ENCODE results near the gene ZNF189.

ZNF189 gene

DNA sequence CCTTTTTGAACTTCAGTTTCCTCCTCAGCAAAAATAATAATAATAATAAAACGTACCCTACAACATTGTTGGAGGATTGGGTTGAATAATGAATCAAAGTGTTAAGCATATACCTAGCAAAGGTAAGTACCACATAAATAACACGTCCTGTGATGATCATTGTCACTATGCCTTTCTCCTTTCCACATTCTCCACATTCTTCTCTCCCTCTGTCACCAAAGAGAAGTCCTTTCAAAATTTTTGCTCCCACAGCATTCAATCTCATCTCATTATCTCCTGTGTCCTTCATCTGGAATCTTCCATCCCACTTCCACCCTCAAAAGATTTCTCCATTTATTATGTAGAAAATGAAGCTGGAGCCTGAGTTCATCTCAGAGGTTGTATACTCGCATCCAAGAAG is 44.1 kb downstream of the ZNF189 start:
- Histone ChIP-seq H3K9me2 (replicated peaks; ENCODE audit: low read depth, low read length) (no peaks in the 10 kb centered on the region), H3K4me2 (ENCODE audit: low read depth, low read length, poor library complexity, severe bottlenecking) (no peak overlapping the region), H3K79me2 (ENCODE audit: insufficient read depth, low read length) (no peaks in the 10 kb centered on the region), H3K9ac (ENCODE audit: low read depth, low read length, poor library complexity, severe bottlenecking) (no peak overlapping the region), H3K4me1 (ENCODE audit: insufficient read depth, low read length, poor library complexity, severe bottlenecking) (no peaks in the 10 kb centered on the region), H3K4me3 (ENCODE audit: low read length, poor library complexity, severe bottlenecking) (no peak overlapping the region), H2AFZ (ENCODE audit: low read length) (no peak overlapping the region), H3K9me3 (ENCODE audit: insufficient read depth, low read depth, low read length) (no peaks in the 10 kb centered on the region), H3K36me3 (ENCODE audit: insufficient read depth, low read length) (no peaks in the 10 kb centered on the region), H3K27me3 (ENCODE audit: insufficient read depth, low read length, poor library complexity, severe bottlenecking) (no peaks in the 10 kb centered on the region), H3F3A (ENCODE audit: low read depth) (no peaks in the 10 kb centered on the region), H4K20me1 (ENCODE audit: insufficient read depth, low read length, poor library complexity, severe bottlenecking) (no peaks in the 10 kb centered on the region)
- TF ChIP-seq CTCF (conservative IDR thresholded peaks at IDR 0.05; ENCODE audit: low read length): no peak
- no peak for TF ChIP-seq EZH2phosphoT487 (IDR thresholded peaks at IDR 0.05; ENCODE audit: borderline replicate concordance)

DNA sequence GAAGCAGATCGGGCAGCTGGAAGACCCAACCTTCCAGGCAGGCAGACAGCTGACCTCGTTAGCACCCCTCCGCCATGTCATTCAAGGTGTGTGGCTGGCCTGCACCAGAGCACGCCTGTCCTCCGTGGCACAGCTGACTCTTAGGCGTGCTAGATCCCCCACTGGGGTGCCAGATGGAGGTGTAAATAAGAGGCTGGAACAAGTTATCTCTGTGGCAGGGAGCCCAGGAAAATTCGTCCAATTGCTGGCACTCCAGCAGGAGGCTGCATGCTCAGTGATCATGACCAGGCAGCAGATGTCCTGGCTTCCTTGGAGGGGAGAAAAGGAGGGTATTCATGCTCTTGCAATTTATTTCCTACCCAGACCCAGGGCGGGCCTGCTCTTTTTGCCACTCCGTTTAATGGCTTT is 44.7 kb downstream of the ZNF189 start:
- no peaks in the 10 kb centered on the region for H4K20me1 ChIP-seq (ENCODE audit: insufficient read depth, low read length, poor library complexity, severe bottlenecking)
- H3K4me3 ChIP-seq (ENCODE audit: low read length, poor library complexity, severe bottlenecking): no peak overlapping the region
- no peaks in the 10 kb centered on the region for H3K9me3 ChIP-seq (ENCODE audit: insufficient read depth, low read depth, low read length)
- H3F3A ChIP-seq (ENCODE audit: low read depth): no peaks in the 10 kb centered on the region
- no peaks in the 10 kb centered on the region for H3K4me1 ChIP-seq (ENCODE audit: insufficient read depth, low read length, poor library complexity, severe bottlenecking)
- no peaks in the 10 kb centered on the region for H3K9me2 ChIP-seq (replicated peaks; ENCODE audit: low read depth, low read length)
- no peak overlapping the region for H3K4me2 ChIP-seq (ENCODE audit: low read depth, low read length, poor library complexity, severe bottlenecking)
- H3K36me3 ChIP-seq (ENCODE audit: insufficient read depth, low read length): no peaks in the 10 kb centered on the region
- no peaks in the 10 kb centered on the region for H3K27me3 ChIP-seq (ENCODE audit: insufficient read depth, low read length, poor library complexity, severe bottlenecking)
- H3K9ac ChIP-seq (ENCODE audit: low read depth, low read length, poor library complexity, severe bottlenecking): no peak overlapping the region
- H3K79me2 ChIP-seq (ENCODE audit: insufficient read depth, low read length): no peaks in the 10 kb centered on the region
- no peak overlapping the region for H2AFZ ChIP-seq (ENCODE audit: low read length)
- TF ChIP-seq CTCF (conservative IDR thresholded peaks at IDR 0.05; ENCODE audit: low read length) (no peak), EZH2phosphoT487 (IDR thresholded peaks at IDR 0.05; ENCODE audit: borderline replicate concordance) (no peak)

DNA sequence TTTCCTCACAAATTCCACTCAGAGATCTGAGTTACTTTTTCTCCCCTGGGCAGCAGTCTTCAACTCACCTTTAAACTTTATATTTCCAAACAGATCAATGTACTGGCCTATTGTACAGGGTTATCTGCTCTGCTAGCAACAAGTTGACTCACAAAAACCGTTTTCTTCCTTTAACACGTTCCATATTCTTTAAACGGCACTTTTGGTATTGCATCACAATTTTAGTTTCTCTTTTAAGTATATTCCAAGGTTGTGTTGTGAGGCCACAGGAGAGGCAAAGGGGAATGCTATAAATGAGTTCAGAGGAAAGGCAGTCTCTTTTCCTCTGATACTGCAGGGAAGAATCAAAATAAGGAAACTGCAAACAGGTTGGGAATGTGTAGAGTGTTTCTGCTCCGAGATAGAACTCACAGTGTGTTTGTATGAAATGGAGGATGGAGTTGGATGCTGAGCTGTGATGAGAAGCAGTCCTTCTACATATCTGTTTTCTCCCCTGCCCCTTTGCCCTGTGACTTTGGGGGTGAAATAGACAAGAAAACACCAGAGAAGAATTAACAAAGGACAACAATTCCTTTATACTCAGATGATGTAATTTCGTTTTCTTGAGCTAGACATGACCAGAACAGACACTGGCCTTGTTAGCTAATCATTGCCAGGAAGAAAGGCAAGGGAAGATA is 46.8 kb downstream of the ZNF189 start:
- TF ChIP-seq CTCF (conservative IDR thresholded peaks at IDR 0.05; ENCODE audit: low read length) (no peak), EZH2phosphoT487 (IDR thresholded peaks at IDR 0.05; ENCODE audit: borderline replicate concordance) (no peak)
- no peak overlapping the region for H3K9ac ChIP-seq (ENCODE audit: low read depth, low read length, poor library complexity, severe bottlenecking)
- H3K9me2 ChIP-seq (replicated peaks; ENCODE audit: low read depth, low read length): no peaks in the 10 kb centered on the region
- H3K27me3 ChIP-seq (ENCODE audit: insufficient read depth, low read length, poor library complexity, severe bottlenecking): no peaks in the 10 kb centered on the region
- no peaks in the 10 kb centered on the region for H3F3A ChIP-seq (ENCODE audit: low read depth)
- H2AFZ ChIP-seq (ENCODE audit: low read length): peak overlapping the region; percentile 56; the same call in 1 of the 2 replicates
- H3K4me3 ChIP-seq (ENCODE audit: low read length, poor library complexity, severe bottlenecking): peak overlapping the region; percentile 17
- H3K36me3 ChIP-seq (ENCODE audit: insufficient read depth, low read length): no peaks in the 10 kb centered on the region
- no peaks in the 10 kb centered on the region for H3K79me2 ChIP-seq (ENCODE audit: insufficient read depth, low read length)
- no peaks in the 10 kb centered on the region for H3K4me1 ChIP-seq (ENCODE audit: insufficient read depth, low read length, poor library complexity, severe bottlenecking)
- H3K4me2 ChIP-seq (ENCODE audit: low read depth, low read length, poor library complexity, severe bottlenecking): peak overlapping the region; percentile 11
- no peaks in the 10 kb centered on the region for H3K9me3 ChIP-seq (ENCODE audit: insufficient read depth, low read depth, low read length)
- H4K20me1 ChIP-seq (ENCODE audit: insufficient read depth, low read length, poor library complexity, severe bottlenecking): no peaks in the 10 kb centered on the region

All from Loucy (cell line).